ENCODE results near the gene HSDL2. TPM values are rescaled to one million over a fixed set of nuclear protein-coding genes. Genes with fewer than 3 reads are reported as not detected.
A peak's percentile ranks its signal among the peaks of the same experiment; 100 is the strongest.

Gene HSDL2
- total and polyA plus RNA-seq, 2 donors (not counting 1 experiment from before 2014, with no cell fraction given) = 47.9 to 49.9 TPM

DNA sequence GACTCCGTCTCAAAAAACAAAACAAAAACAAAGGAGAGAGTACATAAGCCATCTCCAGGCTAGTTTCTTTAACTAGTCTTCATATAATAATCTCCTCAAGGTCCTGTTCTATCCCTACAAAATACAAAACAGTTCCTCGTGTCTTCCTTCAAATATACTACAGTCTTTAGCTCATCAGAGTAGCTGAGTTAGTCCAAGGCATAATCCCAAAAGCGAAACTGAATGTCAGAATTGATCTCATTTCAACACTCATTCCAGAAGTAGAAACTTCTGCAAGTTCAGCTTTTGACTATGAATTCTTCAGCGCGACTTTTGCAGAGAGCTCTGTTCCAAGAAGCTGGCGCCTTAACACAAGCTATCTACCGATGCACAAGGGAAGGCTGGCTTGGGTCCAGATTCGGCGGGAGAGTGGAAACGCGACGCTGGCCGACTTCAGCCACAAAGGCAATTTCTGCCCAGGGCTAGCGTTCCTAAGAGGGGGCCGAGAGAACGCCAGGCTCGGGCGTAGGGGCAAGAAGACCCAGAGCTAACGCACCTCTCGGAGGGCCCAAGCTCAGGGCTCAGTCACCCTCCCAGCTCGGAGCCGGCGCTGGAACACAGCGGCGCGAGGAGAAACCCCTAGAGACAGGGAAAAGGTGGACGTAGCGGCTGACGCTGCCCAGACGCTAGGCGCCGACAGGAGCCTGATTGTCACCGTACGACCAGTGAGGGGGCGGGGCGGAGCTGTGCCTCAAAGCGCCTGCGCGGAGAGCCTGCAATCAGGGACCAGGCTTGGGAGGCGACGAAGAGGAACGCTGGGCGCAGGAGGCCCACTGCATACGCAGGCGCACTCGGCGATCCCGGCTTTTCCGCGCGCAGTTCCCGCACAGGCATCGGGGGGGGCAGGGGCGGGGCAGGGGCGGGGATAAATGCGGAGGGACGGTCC, 469 bp upstream of the HSDL2 start:
- TF ChIP-seq EZH2 (IDR thresholded peaks at IDR 0.05; ENCODE audit: low read length, missing control alignments) = no peak
- TF ChIP-seq, protein P1, sequence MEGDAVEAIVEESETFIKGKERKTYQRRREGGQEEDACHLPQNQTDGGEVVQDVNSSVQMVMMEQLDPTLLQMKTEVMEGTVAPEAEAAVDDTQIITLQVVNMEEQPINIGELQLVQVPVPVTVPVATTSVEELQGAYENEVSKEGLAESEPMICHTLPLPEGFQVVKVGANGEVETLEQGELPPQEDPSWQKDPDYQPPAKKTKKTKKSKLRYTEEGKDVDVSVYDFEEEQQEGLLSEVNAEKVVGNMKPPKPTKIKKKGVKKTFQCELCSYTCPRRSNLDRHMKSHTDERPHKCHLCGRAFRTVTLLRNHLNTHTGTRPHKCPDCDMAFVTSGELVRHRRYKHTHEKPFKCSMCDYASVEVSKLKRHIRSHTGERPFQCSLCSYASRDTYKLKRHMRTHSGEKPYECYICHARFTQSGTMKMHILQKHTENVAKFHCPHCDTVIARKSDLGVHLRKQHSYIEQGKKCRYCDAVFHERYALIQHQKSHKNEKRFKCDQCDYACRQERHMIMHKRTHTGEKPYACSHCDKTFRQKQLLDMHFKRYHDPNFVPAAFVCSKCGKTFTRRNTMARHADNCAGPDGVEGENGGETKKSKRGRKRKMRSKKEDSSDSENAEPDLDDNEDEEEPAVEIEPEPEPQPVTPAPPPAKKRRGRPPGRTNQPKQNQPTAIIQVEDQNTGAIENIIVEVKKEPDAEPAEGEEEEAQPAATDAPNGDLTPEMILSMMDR (conservative IDR thresholded peaks at IDR 0.05 in 1 of 2, IDR thresholded peaks at IDR 0.05 in 1 of 2; ENCODE audit: low read depth in 1 of 2, low read length in 2 of 2) = no peak
- no peaks in the 10 kb centered on the region for H4K20me1 ChIP-seq (ENCODE audit: control insufficient read depth, extremely low read depth, insufficient read depth, low read length)
- no peaks in the 10 kb centered on the region for H3K27me3 ChIP-seq (ENCODE audit: control insufficient read depth, insufficient read depth, low read length)
- H3K79me2 ChIP-seq (ENCODE audit: control insufficient read depth, insufficient read depth, low read length) = peaks cover 27% of the 10 kb centered on the region
- no peaks in the 10 kb centered on the region for H3K9me3 ChIP-seq (ENCODE audit: control insufficient read depth, insufficient read depth, low read depth, low read length)
- H3K4me2 ChIP-seq (ENCODE audit: extremely low read depth, insufficient read depth, low read length) = peak overlapping the region; percentile 55
- H2AFZ ChIP-seq (ENCODE audit: low read length) = peak overlapping the region; percentile 97
- H3K4me1 ChIP-seq (ENCODE audit: control insufficient read depth, extremely low read depth, insufficient read depth, low read length) = no peaks in the 10 kb centered on the region
- peak overlapping the region; percentile 99 for H3K27ac ChIP-seq (ENCODE audit: insufficient read depth, low read length)
- DNase-seq (ENCODE audit: low read depth in 2 of 2) = peak; percentile 96 to 98
- peak overlapping the region; percentile 98 for H3K9ac ChIP-seq (ENCODE audit: insufficient read depth, low read length)
- H3K4me3 ChIP-seq (replicated peaks in 1 of 4; ENCODE audit: control extremely low read depth in 1 of 4, insufficient read depth in 1 of 4, low read depth in 3 of 4, low read length in 4 of 4) = peak overlapping the region; percentile 89 to 99 (median 91)
- H3K36me3 ChIP-seq (ENCODE audit: control insufficient read depth, insufficient read depth, low read length) = no peaks in the 10 kb centered on the region

DNA sequence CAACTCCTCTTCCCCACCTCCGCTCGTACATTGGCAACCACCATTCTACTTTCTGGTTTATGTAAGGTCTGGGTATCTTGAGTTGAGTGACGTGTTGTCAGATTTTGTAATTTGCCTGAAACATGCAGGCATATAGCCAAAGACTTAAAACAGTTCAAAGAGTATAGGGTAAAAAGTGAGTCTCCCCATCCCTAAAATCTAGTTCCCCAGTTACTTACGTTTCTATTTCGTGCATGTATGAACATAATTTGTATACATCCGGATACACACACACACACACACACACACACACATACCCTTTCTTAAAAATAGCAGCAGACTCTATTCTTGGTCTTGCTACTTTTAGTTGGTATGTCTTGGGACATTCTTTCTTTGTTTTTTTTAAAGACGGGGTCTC, 915 bp downstream of the HSDL2 start:
- Histone ChIP-seq H4K20me1 (ENCODE audit: control insufficient read depth, extremely low read depth, insufficient read depth, low read length) (no peaks in the 10 kb centered on the region), H3K27me3 (ENCODE audit: control insufficient read depth, insufficient read depth, low read length) (no peaks in the 10 kb centered on the region), H3K36me3 (ENCODE audit: control insufficient read depth, insufficient read depth, low read length) (no peaks in the 10 kb centered on the region), H3K4me3 (replicated peaks in 1 of 4; ENCODE audit: control extremely low read depth in 1 of 4, insufficient read depth in 1 of 4, low read depth in 3 of 4, low read length in 4 of 4) (peak overlapping the region; percentile 88 to 98 (median 91)), H3K27ac (ENCODE audit: insufficient read depth, low read length) (peak overlapping the region; percentile 99), H3K9me3 (ENCODE audit: control insufficient read depth, insufficient read depth, low read depth, low read length) (no peaks in the 10 kb centered on the region), H3K79me2 (ENCODE audit: control insufficient read depth, insufficient read depth, low read length) (peaks cover 28% of the 10 kb centered on the region), H3K4me1 (ENCODE audit: control insufficient read depth, extremely low read depth, insufficient read depth, low read length) (no peaks in the 10 kb centered on the region), H3K9ac (ENCODE audit: insufficient read depth, low read length) (peak overlapping the region; percentile 89), H2AFZ (ENCODE audit: low read length) (peak overlapping the region; percentile 87), H3K4me2 (ENCODE audit: extremely low read depth, insufficient read depth, low read length) (peak overlapping the region; percentile 98)
- TF ChIP-seq EZH2 (IDR thresholded peaks at IDR 0.05; ENCODE audit: low read length, missing control alignments) = no peak
- TF ChIP-seq, protein P1 (conservative IDR thresholded peaks at IDR 0.05 in 1 of 2, IDR thresholded peaks at IDR 0.05 in 1 of 2; ENCODE audit: low read depth in 1 of 2, low read length in 2 of 2) = no peak
- peak; percentile 9 to 43 for DNase-seq (ENCODE audit: low read depth in 2 of 2)

DNA sequence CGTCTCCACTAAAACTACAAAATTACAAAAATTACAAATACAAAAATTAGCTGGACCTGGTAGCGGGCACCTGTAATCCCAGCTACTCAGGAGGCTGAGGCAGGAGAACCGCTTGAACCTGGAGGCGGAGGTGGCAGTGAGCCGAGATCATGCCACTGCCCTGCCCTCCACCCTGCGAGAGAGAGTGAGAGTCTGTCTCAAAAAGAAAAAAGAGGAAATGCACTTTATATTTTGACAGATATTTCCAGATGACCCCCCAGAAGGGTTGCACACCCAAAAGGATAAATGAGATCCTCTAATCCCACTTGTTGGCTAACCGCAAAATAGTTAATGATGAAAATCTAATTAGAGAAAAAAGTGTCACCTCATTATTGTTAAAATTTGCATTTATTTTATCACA, 2.2 kb downstream of the HSDL2 start:
- Histone ChIP-seq H4K20me1 (ENCODE audit: control insufficient read depth, extremely low read depth, insufficient read depth, low read length) (no peaks in the 10 kb centered on the region), H2AFZ (ENCODE audit: low read length) (no peak overlapping the region)
- no peak for TF ChIP-seq EZH2 (IDR thresholded peaks at IDR 0.05; ENCODE audit: low read length, missing control alignments)
- TF ChIP-seq, protein P1 (conservative IDR thresholded peaks at IDR 0.05 in 1 of 2, IDR thresholded peaks at IDR 0.05 in 1 of 2; ENCODE audit: low read depth in 1 of 2, low read length in 2 of 2) = no peak

More for the DNA sequence above, 2.2 kb downstream of the HSDL2 start:
- Histone ChIP-seq H3K4me3 (replicated peaks in 1 of 4; ENCODE audit: control extremely low read depth in 1 of 4, insufficient read depth in 1 of 4, low read depth in 3 of 4, low read length in 4 of 4) (no peak overlapping the region), H3K36me3 (ENCODE audit: control insufficient read depth, insufficient read depth, low read length) (no peaks in the 10 kb centered on the region), H3K4me1 (ENCODE audit: control insufficient read depth, extremely low read depth, insufficient read depth, low read length) (no peaks in the 10 kb centered on the region), H3K4me2 (ENCODE audit: extremely low read depth, insufficient read depth, low read length) (no peak overlapping the region), H3K27me3 (ENCODE audit: control insufficient read depth, insufficient read depth, low read length) (no peaks in the 10 kb centered on the region), H3K9me3 (ENCODE audit: control insufficient read depth, insufficient read depth, low read depth, low read length) (no peaks in the 10 kb centered on the region), H3K27ac (ENCODE audit: insufficient read depth, low read length) (no peak overlapping the region), H3K79me2 (ENCODE audit: control insufficient read depth, insufficient read depth, low read length) (peaks cover 30% of the 10 kb centered on the region), H3K9ac (ENCODE audit: insufficient read depth, low read length) (no peak overlapping the region)
- DNase-seq (ENCODE audit: low read depth in 2 of 2) = no peak

Measured in fibroblast of lung (primary cell).